PC-9 (cell line): ENCODE measurements around the gene WDR77. TPM values are rescaled to one million over a fixed set of nuclear protein-coding genes. Genes with fewer than 3 reads are reported as not detected.

Source experiments
- BruUV-seq: library from RNA; stranded (reverse); fragments of 400-500 nt; replicated peaks from 2 replicates; lab custom pipeline; 2021; lab: Mats Ljungman, UMichigan
- CTCF ChIA-PET: fragments of 300-600 bp; sonication (Branson Sonifier 250); formaldehyde crosslinking; loops from one replicate; lab custom pipeline; 2022; ENCODE audit warnings: antibody characterized with exemption; lab: Charles Lee
- POLR2A ChIA-PET: fragments of 300-600 bp; sonication (Branson Sonifier 250); formaldehyde crosslinking; loops from one replicate; lab custom pipeline; 2022; ENCODE audit warnings: antibody characterized with exemption; ENCODE audit not compliant: unreplicated experiment; lab: Charles Lee
- DNase-seq, 2 experiments: peaks; one replicate each; pipeline versions ENCODE4 v3.0.0 to v3.0.0-alpha.2; 2015 to 2022; ENCODE audit warnings: mixed read lengths in 1 of 2
- H2AFZ ChIP-seq: fragments of 200-600 bp; sonication (generic); 2 replicates; pipeline ENCODE4 v1.8.1; 2017; ENCODE audit warnings: antibody characterized with exemption
- H3F3A ChIP-seq: fragments of 200-600 bp; sonication (generic); 2 replicates; pipeline ENCODE4 v1.8.1; 2017; ENCODE audit warnings: antibody characterized with exemption, mild to moderate bottlenecking, low read depth; ENCODE audit not compliant: insufficient read depth
- H3K27ac ChIP-seq: fragments of 200-600 bp; sonication (generic); 2 replicates; pipeline ENCODE4 v1.6.1; 2016; ENCODE audit warnings: mixed run types
- H3K27me3 ChIP-seq: fragments of 200-600 bp; sonication (generic); 2 replicates; pipeline ENCODE4 v1.6.1; 2016; ENCODE audit warnings: low read depth, mixed run types; ENCODE audit not compliant: insufficient read depth
- H3K36me3 ChIP-seq: fragments of 200-600 bp; sonication (generic); 2 replicates; pipeline ENCODE4 v1.6.1; 2016; ENCODE audit warnings: low read depth, mixed run types
- H3K4me1 ChIP-seq: fragments of 200-600 bp; sonication (generic); replicated peaks from 2 replicates; pipeline ENCODE4 v1.6.1; 2016; ENCODE audit warnings: mixed run types; ENCODE audit not compliant: insufficient read depth
- H3K4me2 ChIP-seq: fragments of 200-600 bp; sonication (generic); 2 replicates; pipeline ENCODE4 v1.6.1; 2017; ENCODE audit warnings: mixed run types
- H3K4me3 ChIP-seq: fragments of 200-600 bp; sonication (generic); 2 replicates; pipeline ENCODE4 v1.6.1; 2016; ENCODE audit warnings: mixed run types
- H3K79me2 ChIP-seq: fragments of 200-600 bp; sonication (generic); 2 replicates; pipeline ENCODE4 v1.6.1; 2017; ENCODE audit warnings: low read depth, mixed run types
- H3K9me2 ChIP-seq: fragments of 200-600 bp; sonication (generic); 2 replicates; pipeline ENCODE4 v1.8.1; 2017; ENCODE audit warnings: mild to moderate bottlenecking; ENCODE audit not compliant: insufficient read depth
- H3K9me3 ChIP-seq: fragments of 200-600 bp; sonication (generic); 2 replicates; pipeline ENCODE4 v1.8.1; 2016; ENCODE audit warnings: low read depth; ENCODE audit not compliant: insufficient read depth
- H4K20me1 ChIP-seq: fragments of 200-600 bp; sonication (generic); 2 replicates; pipeline ENCODE4 v1.8.1; 2017; ENCODE audit not compliant: insufficient read depth
- CTCF ChIP-seq: fragments of 200-600 bp; sonication (generic); conservative IDR thresholded peaks from 2 replicates; pipeline ENCODE4 v1.6.1; 2017; ENCODE audit warnings: mixed run types, antibody characterized with exemption, mild to moderate bottlenecking, moderate library complexity
- EZH2 ChIP-seq: fragments of 200-600 bp; sonication (generic); IDR thresholded peaks from 2 replicates; pipeline ENCODE4 v1.8.0; 2017; ENCODE audit warnings: antibody characterized with exemption, low read depth
- intact Hi-C: fragments of 100-400 bp; cut with micrococcal nuclease; formaldehyde crosslinking; loops from one replicate; pipeline ENCODE4 v1.10.0; 2022; ENCODE audit not compliant: unreplicated experiment
- total RNA-seq: library from RNA; stranded (reverse); gene quantifications from 2 replicates; pipeline ENCODE4 v1.2.3, GENCODE V29; 2021

Gene WDR77
- total RNA-seq, 1 experiment from 2014 or later = 23.7 TPM

DNA sequence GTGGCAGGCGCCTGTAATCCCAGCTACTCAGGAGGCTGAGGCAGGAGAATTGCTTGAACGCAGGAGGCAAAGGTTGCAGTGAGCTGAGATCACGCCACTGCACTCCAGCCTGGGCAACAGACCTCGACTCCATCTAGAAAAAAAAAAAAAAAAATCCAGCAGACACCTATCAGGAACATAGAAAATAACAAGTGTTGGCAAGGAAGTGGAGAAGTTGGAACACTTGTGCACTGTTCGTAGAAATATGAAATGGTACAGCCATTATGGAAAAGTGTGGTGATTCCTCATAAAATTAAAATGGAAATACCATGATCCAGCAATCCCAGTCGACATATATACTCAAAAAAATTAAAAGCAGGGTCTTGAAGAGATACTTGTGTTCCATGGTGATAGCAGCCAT is 12.7 kb upstream of the WDR77 start:
- TF ChIP-seq CTCF = no peak
- no peak for TF ChIP-seq EZH2
- H4K20me1 ChIP-seq = peaks cover 26% of the 10 kb centered on the region; the same call in 1 of the 2 replicates
- intact Hi-C loops = no loop called here
- H2AFZ ChIP-seq = no peak overlapping the region
- ChIA-PET POLR2A (no interaction called here), CTCF (no interaction called here)
- no peaks in the 10 kb centered on the region for H3K27me3 ChIP-seq
- H3K4me1 ChIP-seq = 0 out of 2 replicates have a peak, but pooled peaks cover 4% of the 10 kb centered on the region
- peaks cover 20% of the 10 kb centered on the region for H3F3A ChIP-seq
- no peaks in the 10 kb centered on the region for H3K9me2 ChIP-seq
- no peak overlapping the region for H3K4me2 ChIP-seq
- DNase-seq = no peak
- BruUV-seq = no TSS peak
- H3K9me3 ChIP-seq = 0 out of 2 replicates have a peak, but pooled peaks cover 2% of the 10 kb centered on the region
- H3K27ac ChIP-seq = no peak overlapping the region
- H3K36me3 ChIP-seq = peaks cover 51% of the 10 kb centered on the region
- H3K4me3 ChIP-seq = no peak overlapping the region
- no peaks in the 10 kb centered on the region for H3K79me2 ChIP-seq

GRCh38 chr1:111455642-111456031 is 6.6 kb upstream of the WDR77 start:
- Histone ChIP-seq H3K36me3 (peaks cover 65% of the 10 kb centered on the region), H3K9me3 (no peaks in the 10 kb centered on the region), H3F3A (0 out of 2 replicates have a peak, but pooled peaks cover under 1% of the 10 kb centered on the region), H2AFZ (no peak overlapping the region), H3K27ac (no peak overlapping the region), H3K9me2 (no peaks in the 10 kb centered on the region), H3K27me3 (no peaks in the 10 kb centered on the region), H3K4me3 (no peak overlapping the region), H3K4me1 (peaks cover 10% of the 10 kb centered on the region), H3K4me2 (no peak overlapping the region), H3K79me2 (peaks cover 44% of the 10 kb centered on the region), H4K20me1 (peaks cover 19% of the 10 kb centered on the region; the same call in 1 of the 2 replicates)
- ChIA-PET POLR2A (no interaction called here), CTCF (no interaction called here)
- BruUV-seq = no TSS peak
- no peak for DNase-seq
- intact Hi-C loops = no loop called here
- no peak for TF ChIP-seq EZH2
- TF ChIP-seq CTCF = no peak

DNA sequence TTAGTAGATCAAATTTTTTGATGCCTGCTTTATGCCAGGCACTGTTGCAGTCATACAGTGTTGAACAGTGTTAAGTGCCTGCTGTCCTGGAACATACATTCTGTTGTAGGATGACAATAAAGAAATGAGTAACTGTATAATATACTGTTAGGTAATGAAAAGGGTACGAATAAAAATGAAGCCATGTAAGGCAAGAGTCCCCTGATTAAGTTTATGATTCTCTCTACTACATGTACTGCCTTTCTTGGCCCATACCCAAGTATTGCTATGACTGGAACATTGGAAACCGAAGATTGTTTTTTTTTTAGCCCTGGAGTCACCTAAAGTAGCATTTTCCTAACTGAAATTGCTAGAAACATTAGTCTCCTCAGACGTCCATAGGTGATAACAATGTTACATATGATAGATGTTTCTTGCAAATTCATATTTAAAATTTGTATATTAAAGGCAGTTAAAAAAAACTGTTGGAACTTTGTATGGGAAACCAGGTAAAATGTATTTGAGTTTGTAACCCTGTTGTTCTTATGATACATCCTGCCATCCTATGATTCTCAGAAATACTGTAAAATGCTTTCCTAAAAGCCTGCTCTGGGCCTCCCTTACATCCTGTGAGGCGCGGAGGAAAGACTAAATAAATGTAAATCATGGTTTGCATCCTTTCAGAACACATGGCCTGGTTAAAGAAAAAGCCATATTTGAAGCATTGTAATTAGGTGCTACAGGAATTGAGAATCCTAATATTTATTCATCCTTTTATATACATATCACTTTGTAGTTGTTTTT is 6.0 kb upstream of the WDR77 start:
- no peak overlapping the region for H3K4me2 ChIP-seq
- H3K9me2 ChIP-seq = no peaks in the 10 kb centered on the region
- peaks cover 50% of the 10 kb centered on the region for H3K79me2 ChIP-seq
- no peaks in the 10 kb centered on the region for H3K9me3 ChIP-seq
- ChIA-PET CTCF (no interaction called here), POLR2A (no interaction called here)
- H3K36me3 ChIP-seq = peaks cover 63% of the 10 kb centered on the region
- no peak overlapping the region for H3K27ac ChIP-seq
- H3K4me1 ChIP-seq = peaks cover 15% of the 10 kb centered on the region
- no TSS peak for BruUV-seq
- intact Hi-C loops = no loop called here
- H2AFZ ChIP-seq = no peak overlapping the region
- no peak for DNase-seq
- no peaks in the 10 kb centered on the region for H3F3A ChIP-seq
- no peak for TF ChIP-seq EZH2
- no peak for TF ChIP-seq CTCF
- H4K20me1 ChIP-seq = peaks cover 19% of the 10 kb centered on the region; the same call in 1 of the 2 replicates
- no peak overlapping the region for H3K4me3 ChIP-seq
- no peaks in the 10 kb centered on the region for H3K27me3 ChIP-seq
